ENCODE results near the gene ZNF234.
A peak's percentile ranks its signal among the peaks of the same experiment; 100 is the strongest.

GRCh38 chr19:44207126-44207803, 65.9 kb downstream of the ZNF234 start:
- TF ChIP-seq EZH2 (IDR thresholded peaks at IDR 0.05): no peak
- TF ChIP-seq EGR1 (IDR thresholded peaks at IDR 0.05; ENCODE audit: low read depth): no peak
- no peak for TF ChIP-seq CTCF (IDR thresholded peaks at IDR 0.05 in 2 of 3, conservative IDR thresholded peaks at IDR 0.05 in 1 of 3; ENCODE audit: borderline replicate concordance in 1 of 3, insufficient read depth in 1 of 3, low read depth in 2 of 3, low read length in 2 of 3)
- TF ChIP-seq POLR2AphosphoS5 (IDR thresholded peaks at IDR 0.05; ENCODE audit: low read depth, low read length): peak; percentile 61
- TF ChIP-seq SP1 (IDR thresholded peaks at IDR 0.05; ENCODE audit: low read depth): no peak
- TF ChIP-seq REST (IDR thresholded peaks at IDR 0.05; ENCODE audit: low read depth): no peak

Measured in HCT116 (cell line).